ENCODE results near the gene MGAT4C.

DNA sequence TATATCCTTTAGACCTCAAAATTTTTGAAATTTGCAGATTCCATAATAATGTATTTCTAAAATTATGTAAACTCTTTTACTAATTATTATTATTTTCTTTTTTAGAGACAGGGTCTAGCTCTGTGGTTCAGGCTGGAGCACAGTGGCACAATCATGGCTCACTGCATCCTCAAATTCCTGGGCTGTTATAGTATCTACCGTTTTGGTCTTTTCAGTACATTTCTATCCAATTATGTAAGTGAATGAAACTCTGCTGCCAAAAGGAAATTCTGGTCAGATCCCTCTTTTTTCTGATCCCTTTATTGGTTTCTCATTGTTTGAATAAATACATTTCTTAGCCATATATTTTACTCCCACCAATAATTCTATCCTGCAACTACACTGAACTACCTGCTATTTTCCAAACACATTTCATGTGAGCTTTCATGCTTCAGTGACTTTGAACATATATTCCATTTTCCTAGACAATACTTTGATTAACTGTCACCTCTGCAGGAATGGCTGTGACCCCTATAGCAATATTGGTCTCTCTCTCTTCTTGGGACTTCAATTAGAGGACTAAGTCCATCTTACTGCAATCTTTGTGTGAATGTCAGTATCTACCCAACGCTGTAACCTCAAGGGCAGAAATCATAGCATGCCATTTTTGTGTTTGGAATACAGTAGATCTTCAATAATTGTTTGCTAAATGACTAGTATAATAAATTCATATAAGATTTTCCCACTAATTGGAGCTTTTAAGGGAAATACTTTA is 198.9 kb downstream of the MGAT4C start:
- TF ChIP-seq, protein P1, sequence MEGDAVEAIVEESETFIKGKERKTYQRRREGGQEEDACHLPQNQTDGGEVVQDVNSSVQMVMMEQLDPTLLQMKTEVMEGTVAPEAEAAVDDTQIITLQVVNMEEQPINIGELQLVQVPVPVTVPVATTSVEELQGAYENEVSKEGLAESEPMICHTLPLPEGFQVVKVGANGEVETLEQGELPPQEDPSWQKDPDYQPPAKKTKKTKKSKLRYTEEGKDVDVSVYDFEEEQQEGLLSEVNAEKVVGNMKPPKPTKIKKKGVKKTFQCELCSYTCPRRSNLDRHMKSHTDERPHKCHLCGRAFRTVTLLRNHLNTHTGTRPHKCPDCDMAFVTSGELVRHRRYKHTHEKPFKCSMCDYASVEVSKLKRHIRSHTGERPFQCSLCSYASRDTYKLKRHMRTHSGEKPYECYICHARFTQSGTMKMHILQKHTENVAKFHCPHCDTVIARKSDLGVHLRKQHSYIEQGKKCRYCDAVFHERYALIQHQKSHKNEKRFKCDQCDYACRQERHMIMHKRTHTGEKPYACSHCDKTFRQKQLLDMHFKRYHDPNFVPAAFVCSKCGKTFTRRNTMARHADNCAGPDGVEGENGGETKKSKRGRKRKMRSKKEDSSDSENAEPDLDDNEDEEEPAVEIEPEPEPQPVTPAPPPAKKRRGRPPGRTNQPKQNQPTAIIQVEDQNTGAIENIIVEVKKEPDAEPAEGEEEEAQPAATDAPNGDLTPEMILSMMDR (IDR thresholded peaks at IDR 0.05) = no peak
- TF ChIP-seq POLR2AphosphoS5 (IDR thresholded peaks at IDR 0.05) = no peak
